K562 (cell line): ENCODE data around the gene NYAP1.

Source experiments
- CREM ChIP-seq: IDR thresholded peaks from 2 replicates; pipeline ENCODE4 v1.6.1; 2014; ENCODE audit warnings: antibody characterized with exemption, low read depth
- EGR1 ChIP-seq: fragments of 450-650 bp; conservative IDR thresholded peaks from 2 replicates; pipeline ENCODE4 v1.6.1; 2017; ENCODE audit warnings: mild to moderate bottlenecking
- JUND ChIP-seq, 2 experiments: IDR thresholded peaks; 2 replicates in 1 of 2; 3 replicates in 1 of 2; pipeline ENCODE4 v1.6.1; 2011; ENCODE audit warnings: borderline replicate concordance in 2 of 2, low read depth in 2 of 2, low read length in 2 of 2, improper control_type of control experiment in 1 of 2, missing biosample characterization in 1 of 2, missing genetic modification characterization in 1 of 2, missing genetic modification reagents in 1 of 2
- KAT2B ChIP-seq: IDR thresholded peaks from one replicate; pipeline ENCODE4 v1.6.1; 2012; ENCODE audit warnings: low read depth, mild to moderate bottlenecking, control low read depth, inconsistent platforms, low read length, moderate library complexity
- NFIC ChIP-seq: fragments of 450-650 bp; IDR thresholded peaks from 2 replicates; pipeline ENCODE4 v1.6.1; 2017; ENCODE audit warnings: mild to moderate bottlenecking, inconsistent platforms
- POLR2A ChIP-seq: fragments of 450-650 bp; conservative IDR thresholded peaks from 2 replicates; pipeline ENCODE4 v1.6.1; 2016
- RCOR1 ChIP-seq, 2 experiments: IDR thresholded peaks; 2 replicates each; pipeline ENCODE4 v1.6.1; 2012; ENCODE audit warnings: low read depth in 2 of 2, low read length in 2 of 2, borderline replicate concordance in 1 of 2, improper control_type of control experiment in 1 of 2
- ZC3H8 ChIP-seq: fragments of 450-650 bp; IDR thresholded peaks from 2 replicates; pipeline ENCODE4 v1.6.1; 2017
- ZNF124 ChIP-seq: sonication (generic); formaldehyde crosslinking; IDR thresholded peaks from 2 replicates; pipeline ENCODE4 v1.8.1; 2022; ENCODE audit warnings: missing genetic modification reagents
- ZNF224 ChIP-seq: sonication (generic); formaldehyde crosslinking; IDR thresholded peaks from 2 replicates; pipeline ENCODE4 v1.8.0; 2022; ENCODE audit warnings: mild to moderate bottlenecking, missing genetic modification reagents
- ZNF76 ChIP-seq: fragments of 250-450 bp; sonication (Bioruptor Pico); IDR thresholded peaks from 2 replicates; pipeline ENCODE4 v1.4.0; 2020; ENCODE audit warnings: mild to moderate bottlenecking, moderate library complexity, borderline replicate concordance

GRCh38 chr7:100510437-100511239 is 26.9 kb downstream of the NYAP1 start:
- TF ChIP-seq ZNF224: no peak
- no peak for TF ChIP-seq POLR2A
- TF ChIP-seq CREM: peak; percentile 71
- TF ChIP-seq RCOR1 (IDR thresholded peaks at IDR 0.05; ENCODE audit: borderline replicate concordance in 1 of 2, low read depth in 2 of 2, low read length in 2 of 2): peak; percentile 84 to 94; a peak in 3 of 4 replicates
- TF ChIP-seq ZC3H8: no peak
- peak; percentile 47; the same call in 1 of the 2 replicates for TF ChIP-seq JUND (IDR thresholded peaks at IDR 0.05; ENCODE audit: borderline replicate concordance, low read depth, low read length)
- TF ChIP-seq JUND (tag; IDR thresholded peaks at IDR 0.05; ENCODE audit: borderline replicate concordance, low read depth, low read length): peak; percentile 44; the same call in 2 of the 3 replicates
- TF ChIP-seq ZNF76 (CRISPR knock-in tag): no peak
- peak; percentile 79 for TF ChIP-seq EGR1
- TF ChIP-seq KAT2B: no peak
- peak; percentile 87 for TF ChIP-seq NFIC
- TF ChIP-seq ZNF124 (CRISPR knock-in tag): no peak
